Right lobe of liver (tissue), 4 donors: ENCODE data around the gene NIFK.

Source experiments
- CTCF ChIP-seq, 4 donors: fragments of 200-600 bp in 3 of 4; fragments of 450-650 bp in 1 of 4; IDR thresholded peaks; one replicate each; pipeline versions ENCODE4 v1.5.1 to v1.8.0; 2016 to 2022; ENCODE audit warnings: antibody characterized with exemption in 4 of 4, mild to moderate bottlenecking in 2 of 4
- POLR2A ChIP-seq: fragments of 450-650 bp; IDR thresholded peaks from one replicate; pipeline ENCODE4 v1.6.1; 2017; ENCODE audit warnings: antibody characterized with exemption, mild to moderate bottlenecking
- donor health status: DM: no; HTN: no; CAD: no.
- donor health status: DM: no; HTN: no; CAD: no.
- donor health status: DM: no; HTN: yes; CAD: no.

- no peak for TF ChIP-seq CTCF (IDR thresholded peaks at IDR 0.05)
- no peak for TF ChIP-seq POLR2A
These were observed 4.8 kb upstream of the NIFK start for GRCh38 chr2:121741450-121741849.
